Measurements from ENCODE around the gene VPS41.

The VPS41 gene

GRCh38 chr7:38936641-38937040, 27.6 kb upstream of the VPS41 start:
- Histone ChIP-seq H3K4me3 (ENCODE audit: extremely low read depth, insufficient read depth, low read length, poor library complexity, severe bottlenecking) (no peak overlapping the region), H3K36me3 (ENCODE audit: control insufficient read depth, insufficient read depth, low read length) (no peaks in the 10 kb centered on the region), H3K9me3 (ENCODE audit: control insufficient read depth, low read length) (no peaks in the 10 kb centered on the region), H3K27ac (ENCODE audit: low read depth, low read length, severe bottlenecking) (no peak overlapping the region), H3K4me1 (ENCODE audit: control insufficient read depth, insufficient read depth, low read length, poor library complexity, severe bottlenecking) (no peaks in the 10 kb centered on the region)
- WGBS, 2 experiments (ENCODE audit: insufficient coverage in 2 of 2) = no CpG with 5 or more reads among the region's 1 CpG

DNA sequence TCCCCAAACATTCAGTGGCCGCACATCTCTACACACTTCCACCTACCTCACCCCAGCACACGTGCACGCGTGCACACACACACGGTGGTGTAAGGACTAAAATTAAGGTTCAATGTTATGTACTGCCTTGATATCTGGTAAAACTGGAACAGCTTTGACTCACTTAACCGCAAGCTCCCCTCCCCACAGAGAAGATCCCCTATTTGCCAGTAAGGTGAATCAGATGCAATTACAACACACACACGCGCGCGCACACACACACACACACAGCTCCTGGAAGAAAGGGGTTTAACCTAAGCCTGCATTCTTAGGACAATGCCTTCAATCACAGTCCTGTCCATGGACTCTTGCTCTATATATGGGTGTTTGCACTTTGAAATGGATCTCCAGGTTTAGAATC, 25.5 kb upstream of the VPS41 start:
- H3K9me3 ChIP-seq (ENCODE audit: control insufficient read depth, low read length) = no peaks in the 10 kb centered on the region
- WGBS, 2 experiments (ENCODE audit: insufficient coverage in 2 of 2) = 80% methylated on average over 3 of the region's 10 CpGs; no CpG with 5 or more reads in 1 of the 2 experiments
- H3K36me3 ChIP-seq (ENCODE audit: control insufficient read depth, insufficient read depth, low read length) = no peaks in the 10 kb centered on the region
- no peak overlapping the region for H3K4me3 ChIP-seq (ENCODE audit: extremely low read depth, insufficient read depth, low read length, poor library complexity, severe bottlenecking)
- H3K4me1 ChIP-seq (ENCODE audit: control insufficient read depth, insufficient read depth, low read length, poor library complexity, severe bottlenecking) = peaks cover 3% of the 10 kb centered on the region
- H3K27ac ChIP-seq (ENCODE audit: low read depth, low read length, severe bottlenecking) = no peak overlapping the region

DNA sequence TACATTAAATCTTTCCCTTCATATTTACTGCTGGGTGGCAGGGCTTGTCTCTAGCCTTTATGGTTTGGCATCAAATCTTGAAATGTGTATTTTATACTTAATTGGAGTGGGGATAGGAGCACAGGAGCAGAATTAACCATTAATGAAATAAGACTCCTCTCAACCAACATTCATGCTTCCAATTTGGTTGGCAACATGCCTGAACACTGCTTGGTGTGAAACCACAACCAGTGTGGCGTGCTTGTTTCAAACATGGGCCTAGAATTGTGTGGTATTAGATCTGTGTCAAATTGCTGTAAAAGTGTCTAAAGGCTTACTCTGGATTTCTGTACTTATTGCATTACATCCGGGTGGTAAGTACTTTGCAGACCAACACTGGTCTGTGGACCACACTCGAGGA, 25.1 kb upstream of the VPS41 start:
- WGBS, 2 experiments (ENCODE audit: insufficient coverage in 2 of 2) = 83 to 92% methylated on average over 3 of the region's 3 CpGs
- no peak overlapping the region for H3K27ac ChIP-seq (ENCODE audit: low read depth, low read length, severe bottlenecking)
- peaks cover 7% of the 10 kb centered on the region for H3K4me1 ChIP-seq (ENCODE audit: control insufficient read depth, insufficient read depth, low read length, poor library complexity, severe bottlenecking)
- no peaks in the 10 kb centered on the region for H3K36me3 ChIP-seq (ENCODE audit: control insufficient read depth, insufficient read depth, low read length)
- no peaks in the 10 kb centered on the region for H3K9me3 ChIP-seq (ENCODE audit: control insufficient read depth, low read length)
- no peak overlapping the region for H3K4me3 ChIP-seq (ENCODE audit: extremely low read depth, insufficient read depth, low read length, poor library complexity, severe bottlenecking)

- no peak overlapping the region for H3K4me3 ChIP-seq (ENCODE audit: extremely low read depth, insufficient read depth, low read length, poor library complexity, severe bottlenecking)
- WGBS, 2 experiments (ENCODE audit: insufficient coverage in 2 of 2) = 100% methylated on average over 2 of the region's 6 CpGs
- no peak overlapping the region for H3K27ac ChIP-seq (ENCODE audit: low read depth, low read length, severe bottlenecking)
- no peaks in the 10 kb centered on the region for H3K9me3 ChIP-seq (ENCODE audit: control insufficient read depth, low read length)
- peaks cover 7% of the 10 kb centered on the region for H3K4me1 ChIP-seq (ENCODE audit: control insufficient read depth, insufficient read depth, low read length, poor library complexity, severe bottlenecking)
- H3K36me3 ChIP-seq (ENCODE audit: control insufficient read depth, insufficient read depth, low read length) = no peaks in the 10 kb centered on the region
These were observed 23.6 kb upstream of the VPS41 start for GRCh38 chr7:38932509-38933168.

- Histone ChIP-seq H3K4me3 (ENCODE audit: extremely low read depth, insufficient read depth, low read length, poor library complexity, severe bottlenecking) (no peak overlapping the region), H3K36me3 (ENCODE audit: control insufficient read depth, insufficient read depth, low read length) (no peaks in the 10 kb centered on the region), H3K27ac (ENCODE audit: low read depth, low read length, severe bottlenecking) (no peak overlapping the region), H3K9me3 (ENCODE audit: control insufficient read depth, low read length) (no peaks in the 10 kb centered on the region), H3K4me1 (ENCODE audit: control insufficient read depth, insufficient read depth, low read length, poor library complexity, severe bottlenecking) (peaks cover 7% of the 10 kb centered on the region)
- 80 to 97% methylated on average over 1 to 5 of the region's 7 CpGs for WGBS, 2 experiments (ENCODE audit: insufficient coverage in 2 of 2)
These were observed 20.6 kb upstream of the VPS41 start for GRCh38 chr7:38929460-38930171.

GRCh38 chr7:38928506-38928905, 19.5 kb upstream of the VPS41 start:
- H3K36me3 ChIP-seq (ENCODE audit: control insufficient read depth, insufficient read depth, low read length) = no peaks in the 10 kb centered on the region
- H3K27ac ChIP-seq (ENCODE audit: low read depth, low read length, severe bottlenecking) = no peak overlapping the region
- no peaks in the 10 kb centered on the region for H3K9me3 ChIP-seq (ENCODE audit: control insufficient read depth, low read length)
- WGBS, 2 experiments (ENCODE audit: insufficient coverage in 2 of 2) = no CpG with 5 or more reads among the region's 3 CpGs
- H3K4me1 ChIP-seq (ENCODE audit: control insufficient read depth, insufficient read depth, low read length, poor library complexity, severe bottlenecking) = peaks cover 7% of the 10 kb centered on the region
- no peak overlapping the region for H3K4me3 ChIP-seq (ENCODE audit: extremely low read depth, insufficient read depth, low read length, poor library complexity, severe bottlenecking)

- WGBS, 2 experiments (ENCODE audit: insufficient coverage in 2 of 2) = 75 to 76% methylated on average over 1 to 4 of the region's 5 CpGs
- Histone ChIP-seq H3K36me3 (ENCODE audit: control insufficient read depth, insufficient read depth, low read length) (no peaks in the 10 kb centered on the region), H3K4me1 (ENCODE audit: control insufficient read depth, insufficient read depth, low read length, poor library complexity, severe bottlenecking) (peaks cover 7% of the 10 kb centered on the region), H3K4me3 (ENCODE audit: extremely low read depth, insufficient read depth, low read length, poor library complexity, severe bottlenecking) (no peak overlapping the region), H3K9me3 (ENCODE audit: control insufficient read depth, low read length) (no peaks in the 10 kb centered on the region), H3K27ac (ENCODE audit: low read depth, low read length, severe bottlenecking) (no peak overlapping the region)
These were observed 18.8 kb upstream of the VPS41 start for GRCh38 chr7:38927751-38928150.

GRCh38 chr7:38920731-38921130, 11.7 kb upstream of the VPS41 start:
- Histone ChIP-seq H3K4me1 (ENCODE audit: control insufficient read depth, insufficient read depth, low read length, poor library complexity, severe bottlenecking) (no peaks in the 10 kb centered on the region), H3K36me3 (ENCODE audit: control insufficient read depth, insufficient read depth, low read length) (no peaks in the 10 kb centered on the region), H3K4me3 (ENCODE audit: extremely low read depth, insufficient read depth, low read length, poor library complexity, severe bottlenecking) (no peak overlapping the region), H3K9me3 (ENCODE audit: control insufficient read depth, low read length) (no peaks in the 10 kb centered on the region), H3K27ac (ENCODE audit: low read depth, low read length, severe bottlenecking) (no peak overlapping the region)
- 87 to 90% methylated on average over 3 of the region's 3 CpGs for WGBS, 2 experiments (ENCODE audit: insufficient coverage in 2 of 2)

- Histone ChIP-seq H3K9me3 (ENCODE audit: control insufficient read depth, low read length) (no peaks in the 10 kb centered on the region), H3K36me3 (ENCODE audit: control insufficient read depth, insufficient read depth, low read length) (no peaks in the 10 kb centered on the region), H3K27ac (ENCODE audit: low read depth, low read length, severe bottlenecking) (no peak overlapping the region), H3K4me1 (ENCODE audit: control insufficient read depth, insufficient read depth, low read length, poor library complexity, severe bottlenecking) (no peaks in the 10 kb centered on the region), H3K4me3 (ENCODE audit: extremely low read depth, insufficient read depth, low read length, poor library complexity, severe bottlenecking) (no peak overlapping the region)
- WGBS, 2 experiments (ENCODE audit: insufficient coverage in 2 of 2) = 88% methylated on average over 1 of the region's 1 CpG; no CpG with 5 or more reads in 1 of the 2 experiments
These were observed 7.4 kb upstream of the VPS41 start for GRCh38 chr7:38916396-38916795.

DNA sequence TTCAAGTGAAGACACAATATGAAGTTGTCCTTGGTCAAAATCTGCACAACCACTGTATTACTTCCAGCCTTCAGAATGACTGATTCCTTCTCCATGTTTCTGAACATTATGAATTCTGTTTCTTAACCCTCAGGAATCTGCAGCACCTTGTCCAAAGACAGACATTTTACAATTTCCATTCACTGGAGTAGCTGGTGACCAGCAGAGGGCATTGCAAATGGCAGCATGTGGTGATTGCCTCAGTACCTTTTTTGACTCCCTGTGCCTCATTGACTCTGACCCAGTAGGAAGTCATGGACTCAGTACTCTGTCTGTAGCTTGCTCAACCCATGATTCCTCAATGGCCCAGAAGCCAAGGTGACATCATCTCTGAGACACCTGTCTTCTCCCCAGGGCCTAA, 879 bp upstream of the VPS41 start:
- Histone ChIP-seq H3K27ac (ENCODE audit: low read depth, low read length, severe bottlenecking) (no peak overlapping the region), H3K9me3 (ENCODE audit: control insufficient read depth, low read length) (no peaks in the 10 kb centered on the region), H3K4me1 (ENCODE audit: control insufficient read depth, insufficient read depth, low read length, poor library complexity, severe bottlenecking) (no peaks in the 10 kb centered on the region), H3K36me3 (ENCODE audit: control insufficient read depth, insufficient read depth, low read length) (no peaks in the 10 kb centered on the region), H3K4me3 (ENCODE audit: extremely low read depth, insufficient read depth, low read length, poor library complexity, severe bottlenecking) (no peak overlapping the region)

- peaks cover 3% of the 10 kb centered on the region for H3K4me1 ChIP-seq (ENCODE audit: control insufficient read depth, insufficient read depth, low read length, poor library complexity, severe bottlenecking)
- H3K4me3 ChIP-seq (ENCODE audit: extremely low read depth, insufficient read depth, low read length, poor library complexity, severe bottlenecking) = no peak overlapping the region
- H3K36me3 ChIP-seq (ENCODE audit: control insufficient read depth, insufficient read depth, low read length) = no peaks in the 10 kb centered on the region
- no peaks in the 10 kb centered on the region for H3K9me3 ChIP-seq (ENCODE audit: control insufficient read depth, low read length)
- WGBS, 2 experiments (ENCODE audit: insufficient coverage in 2 of 2) = no CpG with 5 or more reads among the region's 1 CpG
- no peak overlapping the region for H3K27ac ChIP-seq (ENCODE audit: low read depth, low read length, severe bottlenecking)
These were observed 1.2 kb downstream of the VPS41 start for GRCh38 chr7:38907766-38908165.
